Measurements from ENCODE around the gene FAM110A.
"Not testable (repeated sequence)": the region's sequence is repeated elsewhere in the genome, so short reads cannot be mapped to it uniquely, and the experiment has no call there.

The FAM110A gene

DNA sequence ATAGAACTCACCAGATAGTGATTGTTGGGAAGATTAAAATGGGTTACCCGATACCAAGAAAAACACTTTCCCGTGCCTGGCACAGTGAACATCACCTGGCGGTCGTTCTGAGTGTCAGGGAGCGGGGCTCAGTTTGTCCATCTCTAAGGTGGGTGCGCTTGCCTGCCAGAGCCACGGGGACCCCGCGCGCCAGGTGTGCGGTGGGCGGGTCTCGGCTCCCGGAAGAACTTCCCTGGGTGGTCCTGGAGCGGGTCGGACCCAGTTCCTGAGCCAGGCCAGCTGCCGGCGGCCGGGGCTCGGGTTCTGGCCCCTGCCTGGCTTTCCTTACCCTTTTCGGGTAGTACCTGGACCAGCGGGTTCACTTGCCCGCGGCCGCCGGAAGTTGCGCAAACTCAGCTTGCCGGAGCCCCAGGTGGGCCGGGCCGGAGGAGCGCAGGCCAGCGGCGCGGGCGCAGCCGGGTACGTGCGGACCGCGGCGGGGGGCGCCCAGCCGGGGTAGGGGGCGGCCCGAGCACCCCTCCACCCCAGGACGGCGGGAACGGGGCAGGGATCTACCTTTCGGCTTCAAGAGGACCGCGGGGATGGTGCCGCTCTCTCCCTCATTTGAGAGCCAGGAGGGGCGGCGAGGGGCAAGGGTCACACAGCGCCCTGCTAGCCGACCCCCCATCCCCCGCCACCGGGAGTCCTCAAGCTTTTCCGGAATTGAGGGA lies 7.5 kb downstream of the FAM110A start:
- Histone ChIP-seq H3K27me3 (ENCODE audit: insufficient read depth, low read length) (no peaks in the 10 kb centered on the region), H2AFZ (ENCODE audit: low read depth, low read length) (no peak overlapping the region), H3K4me3 (ENCODE audit: low read length) (no peak overlapping the region)

DNA sequence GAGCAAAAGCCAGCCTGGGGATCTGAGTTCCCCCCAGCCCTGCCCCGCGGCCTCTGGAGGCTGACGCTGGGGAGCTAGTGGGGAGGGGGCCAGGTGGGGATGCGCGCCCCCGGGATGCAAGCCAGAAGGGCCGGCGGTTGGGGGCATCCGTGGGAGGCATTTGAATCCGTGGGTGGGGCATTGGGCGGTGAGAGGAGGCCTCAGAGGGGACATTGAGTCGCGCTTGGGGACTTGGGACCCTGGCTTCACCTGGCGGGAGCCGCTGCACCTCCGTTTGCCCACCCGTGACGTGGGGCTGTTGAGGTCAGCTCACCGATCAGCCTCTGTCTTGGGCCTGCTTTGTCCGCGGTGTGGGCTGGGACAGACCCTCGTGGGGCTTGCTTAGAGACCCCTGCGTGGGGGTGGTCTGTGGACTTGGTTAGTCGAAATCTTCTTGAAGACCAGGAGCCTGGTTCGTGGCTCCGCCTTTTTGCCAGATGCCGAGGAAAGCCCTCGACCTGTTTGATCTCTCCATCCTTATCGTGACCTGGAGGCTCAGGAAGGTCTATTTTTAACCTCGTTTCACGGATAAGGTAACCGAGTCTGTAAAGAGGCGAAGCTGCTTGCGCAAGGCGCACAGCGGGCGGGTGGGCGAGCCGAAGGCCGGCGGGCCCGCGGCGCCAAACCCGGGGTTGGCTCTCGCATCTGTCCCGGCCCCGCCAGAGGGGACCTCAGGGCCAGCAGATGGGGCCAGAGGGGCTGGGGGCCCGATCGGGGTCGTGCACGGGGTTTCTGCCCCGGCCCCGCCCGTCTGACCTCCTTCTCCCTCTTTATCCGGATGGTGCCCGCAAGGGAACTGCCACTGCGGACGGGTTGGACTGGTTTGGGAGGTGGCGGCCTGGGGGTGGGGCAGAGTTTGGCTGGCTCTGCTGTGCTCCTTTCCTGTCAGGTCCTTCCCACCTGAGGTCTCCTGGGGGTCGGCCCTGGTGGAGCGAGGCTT lies 8.3 kb downstream of the FAM110A start:
- H3K9me3 ChIP-seq (ENCODE audit: low read length), result no peaks in the 10 kb centered on the region
- H3K36me3 ChIP-seq (ENCODE audit: insufficient read depth, low read length), result no peaks in the 10 kb centered on the region
- H3K27me3 ChIP-seq (ENCODE audit: insufficient read depth, low read length), result no peaks in the 10 kb centered on the region
- H2AFZ ChIP-seq (ENCODE audit: low read depth, low read length), result no peak overlapping the region
- peaks cover 10% of the 10 kb centered on the region for H3K4me1 ChIP-seq (ENCODE audit: insufficient read depth, low read length)
- H3K4me3 ChIP-seq (ENCODE audit: low read length), result no peak overlapping the region

More for the DNA sequence above, 7.5 kb downstream of the FAM110A start:
- Histone ChIP-seq H3K4me1 (ENCODE audit: insufficient read depth, low read length) (peaks cover 10% of the 10 kb centered on the region), H3K36me3 (ENCODE audit: insufficient read depth, low read length) (no peaks in the 10 kb centered on the region), H3K9me3 (ENCODE audit: low read length) (no peaks in the 10 kb centered on the region)

DNA sequence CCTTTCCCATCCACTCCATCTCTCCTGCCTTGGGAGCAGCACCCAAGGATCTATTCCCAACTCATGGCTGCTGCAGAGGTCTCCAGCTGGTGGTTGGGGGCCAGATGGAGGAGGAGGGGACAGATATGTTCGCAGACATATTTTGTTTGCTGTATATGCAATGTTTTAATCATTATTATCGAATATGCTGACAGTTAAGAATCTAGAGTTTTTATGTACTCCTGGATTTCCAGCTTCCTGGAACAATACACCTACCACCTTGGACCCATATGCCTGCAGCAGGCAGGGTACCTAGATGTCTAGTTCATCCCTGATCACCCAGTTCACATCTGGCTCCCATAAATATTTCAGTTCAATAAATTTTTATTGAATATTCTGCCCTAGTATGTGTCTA lies 9.0 kb downstream of the FAM110A start:
- Histone ChIP-seq H3K9me3 (ENCODE audit: low read length) (no peaks in the 10 kb centered on the region), H3K4me3 (ENCODE audit: low read length) (no peak overlapping the region), H2AFZ (ENCODE audit: low read depth, low read length) (no peak overlapping the region), H3K4me1 (ENCODE audit: insufficient read depth, low read length) (peaks cover 16% of the 10 kb centered on the region), H3K36me3 (ENCODE audit: insufficient read depth, low read length) (no peaks in the 10 kb centered on the region), H3K27me3 (ENCODE audit: insufficient read depth, low read length) (no peaks in the 10 kb centered on the region)

DNA sequence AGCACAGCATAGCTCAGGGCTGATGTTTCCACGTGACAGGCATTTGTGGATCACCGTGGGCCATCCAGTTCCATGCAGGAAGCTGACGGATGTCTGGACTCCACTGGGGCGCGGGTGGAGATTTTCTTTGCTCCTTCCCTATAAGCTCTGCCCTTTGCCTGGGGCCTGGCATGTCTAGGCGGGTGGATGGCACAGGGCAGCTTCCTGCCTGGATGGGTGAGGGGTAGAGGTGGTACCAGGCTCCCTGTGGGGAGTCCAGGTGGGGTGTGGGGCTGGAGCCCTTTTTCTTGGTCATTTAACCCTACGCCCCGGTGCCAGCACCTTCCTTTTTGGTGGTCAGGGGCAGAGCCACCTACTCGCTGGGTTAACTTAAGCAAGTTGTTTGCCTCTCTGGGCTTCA lies 10.4 kb downstream of the FAM110A start:
- Histone ChIP-seq H3K9me3 (ENCODE audit: low read length) (no peaks in the 10 kb centered on the region), H3K36me3 (ENCODE audit: insufficient read depth, low read length) (no peaks in the 10 kb centered on the region), H3K27me3 (ENCODE audit: insufficient read depth, low read length) (no peaks in the 10 kb centered on the region), H3K4me3 (ENCODE audit: low read length) (no peak overlapping the region), H2AFZ (ENCODE audit: low read depth, low read length) (peak overlapping the region; percentile 88), H3K4me1 (ENCODE audit: insufficient read depth, low read length) (peaks cover 18% of the 10 kb centered on the region)

DNA sequence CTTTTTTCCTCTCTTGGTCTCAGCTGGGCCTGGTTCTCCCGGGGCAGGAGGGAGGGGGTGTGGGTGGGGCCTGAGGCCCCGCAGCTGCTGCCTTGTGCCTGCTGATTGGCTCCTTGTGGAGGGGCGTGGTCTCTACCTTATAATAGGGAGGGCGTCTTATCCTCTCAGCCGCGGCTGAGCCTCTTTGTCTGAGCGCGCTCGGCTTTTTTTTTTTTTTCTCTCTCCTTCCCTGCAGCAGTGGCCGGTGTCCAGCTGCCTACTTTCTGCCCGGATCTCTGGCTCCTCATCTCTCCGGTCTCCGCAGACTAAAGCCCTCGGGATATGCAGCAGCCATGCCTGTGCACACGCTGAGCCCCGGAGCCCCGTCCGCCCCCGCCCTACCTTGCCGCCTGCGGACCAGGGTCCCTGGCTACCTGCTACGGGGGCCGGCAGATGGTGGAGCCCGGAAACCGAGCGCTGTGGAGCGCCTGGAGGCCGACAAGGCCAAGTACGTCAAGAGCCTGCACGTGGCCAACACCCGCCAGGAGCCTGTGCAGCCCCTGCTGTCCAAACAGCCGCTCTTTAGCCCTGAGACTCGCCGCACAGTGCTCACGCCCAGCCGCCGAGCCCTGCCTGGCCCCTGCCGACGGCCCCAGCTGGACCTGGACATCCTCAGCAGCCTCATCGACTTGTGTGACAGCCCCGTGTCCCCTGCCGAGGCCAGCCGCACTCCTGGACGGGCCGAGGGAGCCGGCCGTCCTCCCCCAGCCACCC lies 11.1 kb downstream of the FAM110A start:
- H3K27me3 ChIP-seq (ENCODE audit: insufficient read depth, low read length), result no peaks in the 10 kb centered on the region
- H2AFZ ChIP-seq (ENCODE audit: low read depth, low read length), result peak overlapping the region; percentile 88
- H3K4me1 ChIP-seq (ENCODE audit: insufficient read depth, low read length), result peaks cover 18% of the 10 kb centered on the region
- H3K9me3 ChIP-seq (ENCODE audit: low read length), result no peaks in the 10 kb centered on the region
- H3K4me3 ChIP-seq (ENCODE audit: low read length), result peak overlapping the region; percentile 36
- no peaks in the 10 kb centered on the region for H3K36me3 ChIP-seq (ENCODE audit: insufficient read depth, low read length)

DNA sequence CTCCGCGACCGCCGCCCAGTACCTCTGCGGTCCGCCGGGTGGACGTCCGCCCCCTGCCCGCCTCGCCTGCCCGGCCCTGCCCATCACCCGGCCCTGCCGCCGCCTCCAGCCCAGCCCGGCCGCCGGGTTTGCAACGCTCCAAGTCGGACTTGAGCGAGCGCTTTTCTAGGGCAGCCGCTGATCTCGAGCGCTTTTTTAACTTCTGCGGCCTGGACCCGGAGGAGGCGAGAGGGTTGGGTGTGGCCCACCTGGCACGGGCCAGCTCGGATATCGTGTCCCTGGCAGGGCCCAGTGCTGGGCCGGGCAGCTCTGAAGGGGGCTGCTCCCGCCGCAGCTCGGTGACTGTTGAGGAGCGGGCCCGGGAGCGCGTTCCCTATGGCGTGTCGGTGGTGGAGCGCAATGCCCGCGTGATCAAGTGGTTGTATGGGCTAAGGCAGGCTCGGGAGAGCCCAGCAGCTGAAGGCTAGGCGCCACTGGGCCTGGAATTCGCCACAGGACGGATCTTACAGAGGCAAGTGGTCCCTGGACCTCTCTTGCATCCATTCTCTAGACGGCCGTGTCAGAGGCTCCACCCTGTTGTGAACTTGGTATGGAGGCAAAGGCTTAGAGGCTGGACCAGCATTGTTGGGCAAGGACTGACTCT lies 11.8 kb downstream of the FAM110A start:
- no peaks in the 10 kb centered on the region for H3K27me3 ChIP-seq (ENCODE audit: insufficient read depth, low read length)
- H2AFZ ChIP-seq (ENCODE audit: low read depth, low read length), result no peak overlapping the region
- H3K9me3 ChIP-seq (ENCODE audit: low read length), result no peaks in the 10 kb centered on the region
- H3K36me3 ChIP-seq (ENCODE audit: insufficient read depth, low read length), result no peaks in the 10 kb centered on the region
- peaks cover 18% of the 10 kb centered on the region for H3K4me1 ChIP-seq (ENCODE audit: insufficient read depth, low read length)
- no peak overlapping the region for H3K4me3 ChIP-seq (ENCODE audit: low read length)

DNA sequence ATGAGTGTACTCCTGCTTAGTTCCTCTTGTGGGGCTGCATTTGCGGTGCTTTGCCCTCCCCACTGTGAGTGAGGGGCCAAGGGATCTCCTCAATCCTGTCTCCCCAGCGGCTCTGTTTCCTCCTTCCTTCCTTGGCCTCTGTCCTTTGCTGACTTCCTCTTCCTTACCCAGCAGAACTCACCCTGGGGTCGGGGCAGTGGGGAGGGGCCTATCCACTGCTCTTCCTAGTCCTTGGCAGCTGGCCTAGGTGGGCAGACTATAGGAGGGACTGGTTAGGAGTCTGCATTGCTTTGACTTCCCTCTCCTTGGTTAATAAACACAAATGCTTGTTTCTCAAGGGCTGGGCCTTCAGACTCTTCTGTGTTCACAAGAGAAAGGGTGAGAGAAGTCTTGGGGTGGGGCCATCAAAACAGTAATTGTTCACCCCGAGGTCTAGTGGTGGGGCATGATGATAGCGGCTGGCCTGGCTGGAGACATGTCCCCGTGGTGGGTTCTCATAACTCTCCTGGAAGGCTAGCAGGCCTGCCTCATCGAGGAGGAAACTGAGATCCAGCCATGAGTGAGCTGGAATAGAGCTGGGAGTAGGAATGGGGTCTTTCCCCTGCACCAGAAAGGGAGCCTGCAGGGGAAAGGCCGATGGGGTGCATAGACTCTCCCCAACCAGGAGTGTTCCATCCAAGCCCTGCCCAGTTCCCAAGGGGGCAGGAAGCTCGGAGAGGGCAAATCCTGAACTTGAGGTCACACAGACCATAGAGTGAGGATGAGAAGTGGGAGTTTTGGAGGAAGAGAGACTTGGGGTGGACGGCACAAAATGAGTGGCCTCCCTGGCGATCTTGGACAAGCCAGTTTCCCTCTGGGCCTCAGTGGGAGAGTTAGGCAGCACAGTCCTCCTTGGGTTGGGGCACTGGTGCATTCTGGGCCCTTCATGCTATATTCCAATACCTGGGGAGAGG lies 12.7 kb downstream of the FAM110A start:
- Histone ChIP-seq H3K4me3 (ENCODE audit: low read length) (no peak overlapping the region), H3K36me3 (ENCODE audit: insufficient read depth, low read length) (no peaks in the 10 kb centered on the region), H3K4me1 (ENCODE audit: insufficient read depth, low read length) (peaks cover 18% of the 10 kb centered on the region), H3K9me3 (ENCODE audit: low read length) (no peaks in the 10 kb centered on the region), H2AFZ (ENCODE audit: low read depth, low read length) (no peak overlapping the region), H3K27me3 (ENCODE audit: insufficient read depth, low read length) (no peaks in the 10 kb centered on the region)

DNA sequence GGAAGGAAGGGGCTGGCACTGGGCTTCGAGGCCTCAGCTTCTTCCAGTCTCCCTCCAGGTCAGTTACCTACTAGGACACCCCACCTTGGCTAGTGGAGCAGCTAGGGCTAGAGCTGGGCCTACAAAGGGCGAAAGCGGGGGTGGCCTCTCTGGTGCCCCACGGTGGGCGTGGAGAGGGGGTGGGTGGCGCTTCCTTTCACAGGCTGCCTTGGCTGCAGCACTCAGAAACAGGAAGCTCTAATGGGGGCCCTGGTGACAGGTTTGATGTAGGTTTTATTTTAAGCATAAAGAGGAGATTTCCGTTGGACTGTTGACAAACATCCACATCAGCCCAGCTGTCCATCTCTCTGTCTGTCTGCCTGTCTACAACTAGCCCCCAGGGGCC lies 13.4 kb downstream of the FAM110A start:
- Histone ChIP-seq H3K4me1 (ENCODE audit: insufficient read depth, low read length) (peaks cover 18% of the 10 kb centered on the region), H3K4me3 (ENCODE audit: low read length) (no peak overlapping the region), H3K27me3 (ENCODE audit: insufficient read depth, low read length) (no peaks in the 10 kb centered on the region), H3K9me3 (ENCODE audit: low read length) (no peaks in the 10 kb centered on the region), H2AFZ (ENCODE audit: low read depth, low read length) (no peak overlapping the region), H3K36me3 (ENCODE audit: insufficient read depth, low read length) (no peaks in the 10 kb centered on the region)

DNA sequence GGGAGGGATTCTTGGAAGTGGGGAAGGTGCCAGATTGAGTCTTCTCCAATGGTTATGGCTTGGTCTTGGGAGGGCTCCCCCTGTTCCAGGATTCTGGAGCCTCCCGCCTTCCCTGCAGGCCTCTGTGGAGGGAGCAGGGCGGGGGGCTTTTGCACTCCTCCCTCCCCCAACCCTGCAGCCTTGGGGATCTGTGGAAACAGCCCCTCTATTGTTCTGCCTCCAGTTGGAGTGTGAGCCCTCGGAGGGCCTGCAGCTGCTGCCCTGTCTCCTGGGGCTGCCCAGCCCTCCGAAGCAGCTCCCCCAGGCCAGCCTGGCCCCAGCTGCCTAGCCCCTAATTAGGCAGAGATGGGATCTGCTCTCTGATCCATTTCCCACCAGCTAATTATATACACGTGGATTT lies 14.7 kb downstream of the FAM110A start:
- Histone ChIP-seq H2AFZ (ENCODE audit: low read depth, low read length) (no peak overlapping the region), H3K4me3 (ENCODE audit: low read length) (no peak overlapping the region), H3K36me3 (ENCODE audit: insufficient read depth, low read length) (no peaks in the 10 kb centered on the region), H3K4me1 (ENCODE audit: insufficient read depth, low read length) (peaks cover 18% of the 10 kb centered on the region), H3K27me3 (ENCODE audit: insufficient read depth, low read length) (no peaks in the 10 kb centered on the region), H3K9me3 (ENCODE audit: low read length) (no peaks in the 10 kb centered on the region)

DNA sequence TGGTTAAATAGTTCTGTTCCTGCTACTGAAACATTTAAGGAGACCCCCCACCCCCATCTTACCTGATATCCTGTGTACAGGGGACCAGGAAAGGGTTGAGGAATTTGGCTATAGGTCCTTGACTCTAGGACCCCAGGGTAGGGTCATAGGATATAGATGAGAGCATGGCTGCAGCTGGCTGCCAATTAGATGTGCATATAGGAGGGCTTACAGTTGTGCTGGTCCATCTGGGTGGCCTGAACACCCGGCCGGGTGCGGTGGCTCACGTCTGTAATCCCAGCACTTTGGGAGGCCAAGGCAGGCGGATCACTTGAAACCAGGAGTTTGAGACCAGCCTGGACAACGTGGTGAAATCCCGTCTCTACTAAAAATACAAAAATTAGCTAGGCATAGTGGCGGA lies 15.2 kb downstream of the FAM110A start:
- not testable (repeated sequence) for H3K36me3 ChIP-seq (ENCODE audit: insufficient read depth, low read length); H2AFZ ChIP-seq (ENCODE audit: low read depth, low read length); H3K27me3 ChIP-seq (ENCODE audit: insufficient read depth, low read length); H3K4me3 ChIP-seq (ENCODE audit: low read length); H3K9me3 ChIP-seq (ENCODE audit: low read length)
- peaks cover 18% of the 10 kb centered on the region for H3K4me1 ChIP-seq (ENCODE audit: insufficient read depth, low read length)

DNA sequence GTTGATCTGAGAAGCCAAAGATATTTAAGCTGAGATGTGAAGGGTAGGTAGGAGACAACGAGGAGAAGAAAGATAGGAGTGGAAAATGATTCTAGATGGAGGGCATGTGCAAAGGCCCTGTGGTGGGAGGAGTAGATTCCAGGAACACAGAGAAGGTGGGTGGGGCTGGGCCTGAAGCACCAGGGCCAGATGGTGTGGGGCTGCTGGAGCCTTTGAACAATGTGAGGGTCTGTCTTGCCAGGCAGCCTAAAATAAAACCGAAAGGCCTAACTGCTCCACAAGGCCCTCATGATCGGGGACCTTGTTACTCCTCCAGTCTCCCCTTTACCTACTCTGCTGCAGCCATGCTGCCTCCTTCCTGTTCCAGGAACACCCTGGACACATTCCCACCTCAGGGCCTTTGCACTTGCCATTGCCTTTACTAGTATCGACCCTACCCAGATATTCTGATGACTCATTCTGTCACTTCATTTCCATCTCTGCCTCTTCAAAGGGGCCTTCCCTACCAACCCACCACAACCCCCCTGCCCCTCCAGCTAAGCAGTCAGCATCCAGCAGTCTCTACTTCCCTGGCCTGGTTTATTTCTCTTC lies 20.0 kb downstream of the FAM110A start:
- H3K9me3 ChIP-seq (ENCODE audit: low read length), result no peaks in the 10 kb centered on the region
- no peak overlapping the region for H3K4me3 ChIP-seq (ENCODE audit: low read length)
- no peaks in the 10 kb centered on the region for H3K27me3 ChIP-seq (ENCODE audit: insufficient read depth, low read length)
- H3K36me3 ChIP-seq (ENCODE audit: insufficient read depth, low read length), result no peaks in the 10 kb centered on the region
- H2AFZ ChIP-seq (ENCODE audit: low read depth, low read length), result no peak overlapping the region
- H3K4me1 ChIP-seq (ENCODE audit: insufficient read depth, low read length), result no peaks in the 10 kb centered on the region

All from neuron (in vitro differentiated cells).